Prostate gland (tissue), 2 donors: ENCODE measurements around the gene CSF2RB. TPM values are rescaled to one million over a fixed set of nuclear protein-coding genes. Genes with fewer than 3 reads are reported as not detected.

Experiments used
- DNase-seq: peaks from one replicate; pipeline ENCODE4 v3.0.0-alpha.2; 2019; ENCODE audit warnings: low spot score
- H3K27ac ChIP-seq, 2 donors: fragments of 200-600 bp; sonication (generic); 2 replicates each; pipeline ENCODE4 v1.5.1; 2017 to 2019
- H3K27me3 ChIP-seq: fragments of 200-600 bp; sonication (generic); replicated peaks from 2 replicates; pipeline ENCODE4 v1.5.1; 2019; ENCODE audit not compliant: insufficient read depth
- H3K36me3 ChIP-seq, 2 donors: fragments of 200-600 bp; sonication (generic); 1 replicate in 1 of 2; 2 replicates in 1 of 2; pipeline versions ENCODE4 v1.5.1 to v1.8.1; 2017 to 2019
- H3K4me1 ChIP-seq: fragments of 200-600 bp; sonication (generic); replicated peaks from 2 replicates; pipeline ENCODE4 v1.5.1; 2019
- H3K4me3 ChIP-seq, 2 donors: fragments of 200-600 bp; sonication (generic); 2 replicates each; pipeline ENCODE4 v1.5.1; 2017 to 2019
- H3K9me3 ChIP-seq: fragments of 200-600 bp; sonication (generic); 2 replicates; pipeline ENCODE4 v1.5.1; 2017
- POLR2A ChIP-seq: fragments of 450-650 bp; IDR thresholded peaks from one replicate; pipeline ENCODE4 v1.6.1; 2016; ENCODE audit warnings: antibody characterized with exemption, mild to moderate bottlenecking
- POLR2AphosphoS5 ChIP-seq: sonication (generic); formaldehyde crosslinking; IDR thresholded peaks from one replicate; pipeline ENCODE4 v1.6.1; 2017; ENCODE audit warnings: antibody characterized with exemption
- WGBS: methylation state at CpG from one replicate; pipeline ENCODE4 v1.1.5; 2018; 5-methylcytosine and 5-hydroxymethylcytosine counted together
- intact Hi-C: fragments of 100-400 bp; cut with DNase I; formaldehyde crosslinking; loops from one replicate; pipeline ENCODE4 v1.14.2; 2022
- total RNA-seq, 2 donors: library from RNA; depleted of rRNA; stranded (reverse); fragments of >200 nt; gene quantifications; one replicate each; pipeline ENCODE4 v1.1.0, GENCODE V29; 2016
- TF ChIP-seq, protein P1 (sequence below), 4 experiments: fragments of 200-600 bp in 2 of 4; fragments of 450-650 bp in 2 of 4; sonication (generic) in 2 of 4; IDR thresholded peaks; 1 replicate in 3 of 4; 2 replicates in 1 of 4; pipeline ENCODE4 v1.5.1; 2016 to 2019; ENCODE audit warnings: antibody characterized with exemption in 4 of 4, mild to moderate bottlenecking in 2 of 4, moderate library complexity in 2 of 4

The CSF2RB gene
- total RNA-seq, 2 donors from 2014 or later: 1.1 to 3.2 TPM

DNA sequence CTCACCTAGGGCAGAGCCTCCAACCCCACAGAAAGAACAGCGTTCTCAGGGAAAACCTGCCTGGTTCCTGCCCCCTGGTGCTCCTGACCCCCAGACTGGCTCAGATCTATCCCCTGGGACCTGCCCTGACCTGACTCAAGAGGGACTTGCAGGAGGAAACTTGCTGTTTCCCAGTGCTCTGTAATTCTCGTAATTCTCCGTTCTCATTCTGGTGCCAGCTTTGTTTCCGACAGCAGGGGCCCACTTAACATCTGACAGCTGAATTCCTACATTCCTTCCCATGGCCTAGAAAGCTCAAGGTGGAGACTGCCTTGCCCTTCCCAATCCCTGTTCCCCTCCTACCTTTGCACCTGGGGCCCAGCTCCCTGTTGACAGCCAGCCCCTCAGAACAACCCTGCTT, 12.5 kb upstream of the CSF2RB start:
- Histone ChIP-seq H3K27ac (no peak overlapping the region), H3K4me1 (no peaks in the 10 kb centered on the region), H3K27me3 (no peaks in the 10 kb centered on the region), H3K36me3 (no peaks in the 10 kb centered on the region), H3K4me3 (no peak overlapping the region), H3K9me3 (no peaks in the 10 kb centered on the region)
- intact Hi-C loops: no loop called here
- peak; percentile 26 for TF ChIP-seq POLR2AphosphoS5
- TF ChIP-seq, protein P1, sequence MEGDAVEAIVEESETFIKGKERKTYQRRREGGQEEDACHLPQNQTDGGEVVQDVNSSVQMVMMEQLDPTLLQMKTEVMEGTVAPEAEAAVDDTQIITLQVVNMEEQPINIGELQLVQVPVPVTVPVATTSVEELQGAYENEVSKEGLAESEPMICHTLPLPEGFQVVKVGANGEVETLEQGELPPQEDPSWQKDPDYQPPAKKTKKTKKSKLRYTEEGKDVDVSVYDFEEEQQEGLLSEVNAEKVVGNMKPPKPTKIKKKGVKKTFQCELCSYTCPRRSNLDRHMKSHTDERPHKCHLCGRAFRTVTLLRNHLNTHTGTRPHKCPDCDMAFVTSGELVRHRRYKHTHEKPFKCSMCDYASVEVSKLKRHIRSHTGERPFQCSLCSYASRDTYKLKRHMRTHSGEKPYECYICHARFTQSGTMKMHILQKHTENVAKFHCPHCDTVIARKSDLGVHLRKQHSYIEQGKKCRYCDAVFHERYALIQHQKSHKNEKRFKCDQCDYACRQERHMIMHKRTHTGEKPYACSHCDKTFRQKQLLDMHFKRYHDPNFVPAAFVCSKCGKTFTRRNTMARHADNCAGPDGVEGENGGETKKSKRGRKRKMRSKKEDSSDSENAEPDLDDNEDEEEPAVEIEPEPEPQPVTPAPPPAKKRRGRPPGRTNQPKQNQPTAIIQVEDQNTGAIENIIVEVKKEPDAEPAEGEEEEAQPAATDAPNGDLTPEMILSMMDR (IDR thresholded peaks at IDR 0.05): no peak
- no peak for TF ChIP-seq POLR2A
- WGBS: 18% methylated on average over 4 of the region's 4 CpGs
- peak; percentile 55 for DNase-seq

DNA sequence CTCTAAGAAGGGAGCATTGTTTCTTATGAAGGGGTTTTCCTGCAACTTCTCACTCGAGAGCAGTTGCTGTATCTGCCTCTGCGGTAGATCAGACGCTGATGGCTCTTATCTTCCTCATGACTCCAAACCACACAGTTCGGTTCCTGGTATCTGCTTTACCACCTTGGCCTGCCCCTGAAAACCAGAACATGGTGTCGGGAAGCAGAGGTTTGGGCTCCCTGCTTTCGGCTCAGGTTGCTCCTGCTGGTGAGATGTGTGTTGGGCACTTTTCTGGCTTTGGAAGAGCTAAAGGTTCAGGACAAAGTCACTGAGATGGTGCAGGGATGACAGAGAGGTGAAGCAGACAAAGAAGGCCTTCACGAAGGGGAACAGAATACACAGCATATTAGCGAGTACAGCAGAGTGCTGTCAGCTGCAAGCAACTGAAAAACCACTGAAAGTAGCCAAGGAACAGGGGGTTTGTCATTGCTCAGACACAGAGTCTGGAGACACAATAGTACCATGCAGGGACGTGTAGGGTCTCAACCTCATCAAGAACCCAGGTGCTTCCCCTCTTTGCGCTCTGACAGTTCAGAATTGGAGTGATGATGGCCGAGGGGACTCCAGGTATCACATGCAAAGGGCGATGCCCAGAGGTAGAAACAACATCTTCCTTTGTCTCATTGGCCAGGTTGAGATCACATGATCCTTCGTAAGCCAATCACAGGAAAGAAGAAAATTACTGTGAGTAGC, 11.9 kb upstream of the CSF2RB start:
- H3K27ac ChIP-seq: no peak overlapping the region
- no peaks in the 10 kb centered on the region for H3K4me1 ChIP-seq
- no peak for DNase-seq
- intact Hi-C loops: no loop called here
- H3K4me3 ChIP-seq: no peak overlapping the region
- no peaks in the 10 kb centered on the region for H3K27me3 ChIP-seq
- no peaks in the 10 kb centered on the region for H3K9me3 ChIP-seq
- H3K36me3 ChIP-seq: no peaks in the 10 kb centered on the region
- TF ChIP-seq, protein P1 (IDR thresholded peaks at IDR 0.05): no peak
- TF ChIP-seq POLR2A (no peak), POLR2AphosphoS5 (no peak)
- 82% methylated on average over 13 of the region's 13 CpGs for WGBS

DNA sequence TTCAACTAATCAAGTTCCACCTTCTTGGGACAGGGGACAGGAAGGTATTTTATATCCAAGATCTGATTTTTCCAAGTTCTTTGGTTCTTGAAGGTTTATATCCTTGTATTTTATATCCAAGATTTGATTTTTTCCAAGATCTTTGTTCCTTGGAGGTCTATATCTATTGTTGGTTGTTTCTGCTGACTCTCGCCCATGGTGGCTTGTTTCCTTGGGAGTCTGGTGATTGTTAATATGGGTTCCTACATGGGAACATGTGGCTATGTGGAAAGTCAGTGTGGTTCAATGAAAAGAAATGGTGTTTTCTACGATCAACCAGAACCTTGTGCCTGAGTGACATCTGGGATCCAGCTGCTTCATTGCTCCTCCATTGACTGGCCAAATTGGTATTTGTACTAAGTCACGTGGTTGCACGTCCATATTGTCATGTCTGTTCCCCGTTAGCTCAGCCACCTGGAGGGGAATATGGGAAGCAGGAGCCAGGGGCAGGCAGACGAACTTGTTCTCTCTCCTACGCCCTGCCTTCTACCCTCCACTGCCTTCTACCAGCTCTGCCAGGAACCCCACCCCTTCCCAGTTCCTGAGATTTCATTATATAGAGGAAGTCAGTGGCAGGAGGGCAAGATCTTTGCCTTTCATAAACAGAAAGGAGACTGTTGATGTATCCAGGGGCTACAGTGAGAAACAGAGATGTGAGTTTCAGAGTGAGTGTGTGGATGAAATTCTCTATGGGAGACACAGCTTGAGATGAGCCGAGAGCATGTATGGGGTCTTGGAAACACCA, 11.1 kb upstream of the CSF2RB start:
- no peak for DNase-seq

DNA sequence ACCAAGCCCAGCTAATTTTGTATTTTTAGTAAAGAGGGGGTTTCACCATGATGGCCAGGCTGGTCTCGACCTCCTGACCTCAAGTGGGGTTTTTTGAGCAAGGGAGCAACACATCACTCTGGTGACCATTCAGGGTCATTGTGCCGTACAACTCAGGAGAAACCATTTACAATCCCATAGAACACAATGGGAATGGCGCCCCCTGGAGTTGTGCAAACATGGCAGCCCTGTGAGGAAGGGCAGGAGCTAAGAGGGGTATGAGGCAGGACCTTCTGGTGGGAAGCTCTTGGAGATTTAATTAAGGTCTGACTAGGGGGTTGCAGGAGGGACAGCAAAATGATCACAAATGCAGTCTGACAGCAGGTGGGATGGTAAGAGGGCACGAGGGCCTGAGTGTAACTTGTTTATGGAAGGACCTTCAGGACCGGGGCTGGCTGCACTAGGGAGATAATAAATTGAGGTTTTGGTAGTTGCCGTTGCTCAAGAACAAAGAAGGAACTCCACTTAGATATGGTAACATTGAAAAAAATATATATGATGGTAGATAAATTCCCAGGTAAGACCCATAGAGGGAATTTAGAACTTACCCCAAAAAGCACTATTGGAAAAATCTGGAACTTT, 9.1 kb upstream of the CSF2RB start:
- intact Hi-C loops: no loop called here
- no peaks in the 10 kb centered on the region for H3K9me3 ChIP-seq
- no peaks in the 10 kb centered on the region for H3K36me3 ChIP-seq
- H3K4me3 ChIP-seq: no peak overlapping the region
- H3K4me1 ChIP-seq: no peaks in the 10 kb centered on the region
- WGBS: 84% methylated on average over 6 of the region's 6 CpGs
- TF ChIP-seq, protein P1 (IDR thresholded peaks at IDR 0.05): no peak
- no peaks in the 10 kb centered on the region for H3K27me3 ChIP-seq
- DNase-seq: no peak
- no peak overlapping the region for H3K27ac ChIP-seq

More for the DNA sequence above, 11.1 kb upstream of the CSF2RB start:
- WGBS: 84% methylated on average over 8 of the region's 8 CpGs
- H3K36me3 ChIP-seq: no peaks in the 10 kb centered on the region
- TF ChIP-seq, protein P1 (IDR thresholded peaks at IDR 0.05): no peak
- TF ChIP-seq POLR2A: no peak
- TF ChIP-seq POLR2AphosphoS5: no peak
- no peak overlapping the region for H3K27ac ChIP-seq
- no peaks in the 10 kb centered on the region for H3K9me3 ChIP-seq
- no peaks in the 10 kb centered on the region for H3K27me3 ChIP-seq
- intact Hi-C loops: no loop called here
- no peaks in the 10 kb centered on the region for H3K4me1 ChIP-seq
- no peak overlapping the region for H3K4me3 ChIP-seq
